GM12873 (cell line): ENCODE data around the gene N4BP2L2.

Source experiments
- CTCF ChIP-seq: IDR thresholded peaks from 2 replicates; pipeline ENCODE4 v1.5.1; 2012; ENCODE audit warnings: low read depth, mild to moderate bottlenecking, moderate library complexity, low read length, control low read depth; ENCODE audit not compliant: insufficient read depth; ENCODE audit errors: missing control alignments

N4BP2L2 gene

GRCh38 chr13:32542221-32542620 is 3.6 kb upstream of the N4BP2L2 start:
- TF ChIP-seq CTCF = no peak

- no peak for TF ChIP-seq CTCF
Observed at GRCh38 chr13:32538143-32538620, 413 bp downstream of the N4BP2L2 start.

GRCh38 chr13:32537580-32538142 is 934 bp downstream of the N4BP2L2 start:
- TF ChIP-seq CTCF = no peak

- TF ChIP-seq CTCF = no peak
Observed at GRCh38 chr13:32535748-32536147, 2.8 kb downstream of the N4BP2L2 start.

- TF ChIP-seq CTCF = no peak
Observed at GRCh38 chr13:32535115-32535514, 3.5 kb downstream of the N4BP2L2 start.

GRCh38 chr13:32530841-32531253 is 7.7 kb downstream of the N4BP2L2 start:
- TF ChIP-seq CTCF = no peak

- TF ChIP-seq CTCF = no peak
Observed at GRCh38 chr13:32528358-32528757, 10.2 kb downstream of the N4BP2L2 start.
